ENCODE measurements around the gene KIF13A. TPM values are rescaled to one million over a fixed set of nuclear protein-coding genes. Genes with fewer than 3 reads are reported as not detected.

KIF13A gene
- total and polyA plus RNA-seq, 9 of the 15 experiments (the other 6 are each of a cell fraction or from before 2014, with no cell fraction given): 3.6 to 44.3 (median 29.7) TPM

DNA sequence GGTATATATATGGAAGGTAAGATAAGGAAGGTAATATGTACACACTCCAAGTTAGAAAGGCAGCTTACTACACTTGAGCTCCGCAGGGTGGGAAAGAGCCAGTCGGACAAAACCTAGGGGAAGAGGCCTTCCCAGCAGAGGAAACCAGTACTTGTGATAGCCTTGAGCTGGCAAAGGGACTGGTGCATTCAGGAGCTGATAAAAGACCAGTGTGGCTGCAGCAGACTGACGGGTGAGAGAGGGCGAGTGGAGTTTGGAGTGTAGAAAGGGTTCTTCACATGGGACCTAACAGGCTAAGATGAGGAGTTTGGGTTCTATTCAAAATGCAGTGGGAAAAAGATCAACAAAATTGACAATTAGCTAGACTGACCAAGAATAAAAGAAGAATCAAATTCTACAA lies 49.3 kb upstream of the KIF13A start:
- no peak for FAIRE-seq
- H3K4me3 ChIP-seq: no peak overlapping the region

More for the DNA sequence above, 49.3 kb upstream of the KIF13A start:
- H3K27ac ChIP-seq (ENCODE audit: extremely low read depth, low read depth, low read length): no peak overlapping the region
- ATAC-seq (no peak), DNase-seq (ENCODE audit: extremely low read depth in 1 of 4, low spot score in 3 of 4) (no peak)
- BruUV-seq (replicated peaks): no TSS peak
- no peak overlapping the region; a peak in 1 of 4 replicates for H3K9ac ChIP-seq (ENCODE audit: insufficient read depth in 1 of 2, low read depth in 2 of 2, low read length in 2 of 2)
- H3K36me3 ChIP-seq (ENCODE audit: control insufficient read depth, insufficient read depth, low read length): no peaks in the 10 kb centered on the region
- H2AFZ ChIP-seq (ENCODE audit: low read depth, low read length): peak overlapping the region; percentile 51
- CTCF ChIA-PET (ENCODE audit: low intra/inter-chr PET ratio): no interaction called here
- TF ChIP-seq POLR2H (tag; IDR thresholded peaks at IDR 0.05; ENCODE audit: low read depth): no peak
- no peak for TF ChIP-seq MCM7 (IDR thresholded peaks at IDR 0.05)
- no peak for TF ChIP-seq RAD21 (CRISPR knock-in tag; conservative IDR thresholded peaks at IDR 0.05 in 1 of 2, IDR thresholded peaks at IDR 0.05 in 1 of 2)
- TF ChIP-seq, protein P1, sequence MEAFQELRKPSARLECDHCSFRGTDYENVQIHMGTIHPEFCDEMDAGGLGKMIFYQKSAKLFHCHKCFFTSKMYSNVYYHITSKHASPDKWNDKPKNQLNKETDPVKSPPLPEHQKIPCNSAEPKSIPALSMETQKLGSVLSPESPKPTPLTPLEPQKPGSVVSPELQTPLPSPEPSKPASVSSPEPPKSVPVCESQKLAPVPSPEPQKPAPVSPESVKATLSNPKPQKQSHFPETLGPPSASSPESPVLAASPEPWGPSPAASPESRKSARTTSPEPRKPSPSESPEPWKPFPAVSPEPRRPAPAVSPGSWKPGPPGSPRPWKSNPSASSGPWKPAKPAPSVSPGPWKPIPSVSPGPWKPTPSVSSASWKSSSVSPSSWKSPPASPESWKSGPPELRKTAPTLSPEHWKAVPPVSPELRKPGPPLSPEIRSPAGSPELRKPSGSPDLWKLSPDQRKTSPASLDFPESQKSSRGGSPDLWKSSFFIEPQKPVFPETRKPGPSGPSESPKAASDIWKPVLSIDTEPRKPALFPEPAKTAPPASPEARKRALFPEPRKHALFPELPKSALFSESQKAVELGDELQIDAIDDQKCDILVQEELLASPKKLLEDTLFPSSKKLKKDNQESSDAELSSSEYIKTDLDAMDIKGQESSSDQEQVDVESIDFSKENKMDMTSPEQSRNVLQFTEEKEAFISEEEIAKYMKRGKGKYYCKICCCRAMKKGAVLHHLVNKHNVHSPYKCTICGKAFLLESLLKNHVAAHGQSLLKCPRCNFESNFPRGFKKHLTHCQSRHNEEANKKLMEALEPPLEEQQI (IDR thresholded peaks at IDR 0.05): no peak
- no peak for TF ChIP-seq PTTG1 (tag; IDR thresholded peaks at IDR 0.05; ENCODE audit: low read depth)
- no peak for TF ChIP-seq CBX3 (IDR thresholded peaks at IDR 0.05; ENCODE audit: borderline replicate concordance in 1 of 2, low read length in 2 of 2)
- TF ChIP-seq, protein P2, sequence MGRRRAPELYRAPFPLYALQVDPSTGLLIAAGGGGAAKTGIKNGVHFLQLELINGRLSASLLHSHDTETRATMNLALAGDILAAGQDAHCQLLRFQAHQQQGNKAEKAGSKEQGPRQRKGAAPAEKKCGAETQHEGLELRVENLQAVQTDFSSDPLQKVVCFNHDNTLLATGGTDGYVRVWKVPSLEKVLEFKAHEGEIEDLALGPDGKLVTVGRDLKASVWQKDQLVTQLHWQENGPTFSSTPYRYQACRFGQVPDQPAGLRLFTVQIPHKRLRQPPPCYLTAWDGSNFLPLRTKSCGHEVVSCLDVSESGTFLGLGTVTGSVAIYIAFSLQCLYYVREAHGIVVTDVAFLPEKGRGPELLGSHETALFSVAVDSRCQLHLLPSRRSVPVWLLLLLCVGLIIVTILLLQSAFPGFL (CRISPR knock-in tag; IDR thresholded peaks at IDR 0.05): no peak
- no peak for TF ChIP-seq SMAD2 (IDR thresholded peaks at IDR 0.05; ENCODE audit: low read depth, low read length)
- TF ChIP-seq TBL1XR1 (IDR thresholded peaks at IDR 0.05; ENCODE audit: low read length in 2 of 2): no peak
- no peak for TF ChIP-seq CTBP1 (IDR thresholded peaks at IDR 0.05; ENCODE audit: borderline replicate concordance)
- TF ChIP-seq, protein P3, sequence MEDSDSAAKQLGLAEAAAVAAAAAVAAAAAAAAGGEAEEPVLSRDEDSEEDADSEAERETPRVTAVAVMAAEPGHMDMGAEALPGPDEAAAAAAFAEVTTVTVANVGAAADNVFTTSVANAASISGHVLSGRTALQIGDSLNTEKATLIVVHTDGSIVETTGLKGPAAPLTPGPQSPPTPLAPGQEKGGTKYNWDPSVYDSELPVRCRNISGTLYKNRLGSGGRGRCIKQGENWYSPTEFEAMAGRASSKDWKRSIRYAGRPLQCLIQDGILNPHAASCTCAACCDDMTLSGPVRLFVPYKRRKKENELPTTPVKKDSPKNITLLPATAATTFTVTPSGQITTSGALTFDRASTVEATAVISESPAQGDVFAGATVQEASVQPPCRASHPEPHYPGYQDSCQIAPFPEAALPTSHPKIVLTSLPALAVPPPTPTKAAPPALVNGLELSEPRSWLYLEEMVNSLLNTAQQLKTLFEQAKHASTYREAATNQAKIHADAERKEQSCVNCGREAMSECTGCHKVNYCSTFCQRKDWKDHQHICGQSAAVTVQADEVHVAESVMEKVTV (CRISPR knock-in tag; IDR thresholded peaks at IDR 0.05): no peak
- no peak overlapping the region for H3K4me2 ChIP-seq (ENCODE audit: insufficient read depth, low read length)
- H3K27me3 ChIP-seq (ENCODE audit: control insufficient read depth in 2 of 2, insufficient read depth in 2 of 2, low read length in 2 of 2): no peaks in the 10 kb centered on the region
- in situ Hi-C loops (cut with MboI): no loop called here
- POLR2A ChIA-PET: interaction anchor here (0.6 to 0.8 kb wide), 5 partner anchors 9 to 230 kb away, joined by 3 to 4 read pairs (median 3); no protein-coding TSS in a partner anchor
- intact Hi-C loops (cut with micrococcal nuclease): no loop called here
- 81% methylated on average over 4 of the region's 4 CpGs for WGBS (ENCODE audit: insufficient coverage, low coverage, missing lambda C conversion rate)
- H3K79me2 ChIP-seq (ENCODE audit: control insufficient read depth, insufficient read depth, low read length): no peaks in the 10 kb centered on the region
- H4K20me1 ChIP-seq (replicated peaks; ENCODE audit: control insufficient read depth, insufficient read depth, low read length): no peaks in the 10 kb centered on the region
- H3K9me3 ChIP-seq (replicated peaks; ENCODE audit: control insufficient read depth, insufficient read depth, low read depth, low read length): no peaks in the 10 kb centered on the region
- H3K4me1 ChIP-seq (replicated peaks in 1 of 2; ENCODE audit: control insufficient read depth in 2 of 2, insufficient read depth in 2 of 2, low read length in 2 of 2): peaks cover 0 to 8% of the 10 kb centered on the region in 2 experiments; a peak in 2 of 5 replicates
- no peaks in the 10 kb centered on the region for H3K9me1 ChIP-seq (ENCODE audit: control insufficient read depth, insufficient read depth, low read length)
